ENCODE results near the gene MYH3. TPM values are rescaled to one million over a fixed set of nuclear protein-coding genes. Genes with fewer than 3 reads are reported as not detected.

Gene MYH3
- total RNA-seq, 4 donors from 2014 or later, result 0.82 to 4.0 (median 2.4) TPM

DNA sequence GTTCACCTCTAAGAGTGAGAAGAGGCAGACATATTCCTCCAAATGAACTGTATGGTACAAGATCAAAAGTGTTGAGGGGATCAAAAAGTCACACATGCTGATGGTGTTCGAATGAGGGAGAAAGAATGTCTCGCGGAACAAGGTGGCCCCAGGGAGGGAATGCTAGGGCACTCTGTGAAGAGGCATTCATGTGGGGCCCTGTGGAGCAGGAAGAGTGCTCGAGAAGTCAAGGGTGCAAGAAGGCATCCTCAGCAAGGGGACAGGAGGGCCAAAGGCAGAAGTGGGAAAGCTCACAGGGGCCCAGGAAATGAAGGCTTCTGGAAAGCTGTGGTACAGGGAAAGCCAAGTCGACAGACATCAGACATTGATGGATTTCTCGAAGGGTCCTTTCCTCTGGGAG, 6.1 kb upstream of the MYH3 start:
- TF ChIP-seq CTCF (IDR thresholded peaks at IDR 0.05; ENCODE audit: low read depth), result no peak

DNA sequence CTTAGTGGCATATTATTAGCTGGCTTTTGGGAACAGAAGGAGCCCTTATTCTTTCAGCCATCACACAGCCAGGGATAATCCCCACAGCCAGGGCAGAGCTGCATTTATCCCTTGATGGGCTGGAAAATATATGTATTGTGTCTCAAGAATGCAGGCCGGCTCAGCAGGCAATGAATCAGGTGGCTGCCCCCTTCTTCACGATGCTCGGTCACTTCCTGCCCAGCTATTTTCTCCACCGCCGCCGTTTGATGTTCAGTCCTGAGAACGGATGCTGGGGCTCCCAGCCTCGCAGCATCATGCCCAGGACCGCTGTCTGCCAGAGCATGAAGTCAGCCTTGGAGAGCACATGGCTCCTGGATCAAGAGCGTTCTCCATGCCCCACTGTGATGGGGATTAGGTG, 4.3 kb upstream of the MYH3 start:
- TF ChIP-seq CTCF (IDR thresholded peaks at IDR 0.05; ENCODE audit: low read depth), result no peak

GRCh38 chr17:10657879-10658278, 770 bp upstream of the MYH3 start:
- TF ChIP-seq CTCF (IDR thresholded peaks at IDR 0.05; ENCODE audit: low read depth), result no peak

DNA sequence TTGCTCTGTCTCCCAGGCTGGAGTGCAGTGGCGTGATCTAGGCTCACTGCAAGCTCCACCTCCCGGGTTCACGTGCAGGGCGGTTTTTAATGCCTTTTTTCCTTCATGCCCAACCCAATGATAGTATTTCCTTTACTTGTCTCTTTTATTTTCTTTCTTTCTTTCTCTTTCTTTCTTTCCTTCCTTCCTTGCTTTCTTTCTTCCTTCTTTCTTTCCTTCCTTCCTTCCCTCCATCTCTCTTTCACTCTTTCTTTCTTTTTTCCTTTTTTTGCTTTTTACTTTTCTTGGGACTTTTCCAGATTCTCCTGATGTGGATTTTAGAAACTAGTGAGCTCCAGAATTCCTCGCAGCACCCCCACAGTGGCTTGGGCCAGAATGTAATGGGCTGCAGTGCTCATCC, 3.1 kb downstream of the MYH3 start:
- TF ChIP-seq CTCF (IDR thresholded peaks at IDR 0.05; ENCODE audit: low read depth), result no peak

DNA sequence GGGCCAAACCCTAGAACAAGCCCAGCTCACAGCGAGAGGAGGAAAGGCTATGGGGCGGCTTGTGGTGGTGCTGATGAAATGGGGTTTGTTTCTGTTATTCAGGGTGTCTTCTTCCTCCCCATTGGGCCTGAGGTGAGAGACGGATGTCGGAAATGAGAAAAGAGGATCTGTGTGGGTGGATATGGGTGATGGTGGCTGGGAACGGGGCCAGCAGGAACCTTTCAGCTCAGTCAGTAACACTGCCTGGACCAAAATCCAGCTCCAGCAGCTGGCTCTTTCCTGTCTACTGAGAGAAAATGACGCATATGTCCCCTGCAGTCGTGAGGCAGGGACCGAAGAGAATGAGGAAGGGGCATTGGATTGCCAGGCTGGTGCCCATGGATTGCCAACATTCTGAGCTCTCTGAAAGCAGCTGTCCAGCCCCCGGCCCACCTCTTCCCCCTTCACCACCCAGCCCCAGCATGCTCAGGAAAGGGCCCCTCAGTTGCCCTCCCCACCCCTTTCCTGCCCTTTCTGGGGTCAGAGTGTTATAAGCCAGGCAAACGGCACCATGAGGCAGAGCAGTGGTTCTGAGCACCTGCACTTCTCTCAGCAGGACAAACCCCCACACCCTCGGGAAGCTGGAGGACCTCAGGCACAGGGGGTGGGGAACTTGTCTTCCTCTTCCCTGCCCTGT, 4.0 kb downstream of the MYH3 start:
- TF ChIP-seq CTCF (IDR thresholded peaks at IDR 0.05; ENCODE audit: low read depth), result no peak

DNA sequence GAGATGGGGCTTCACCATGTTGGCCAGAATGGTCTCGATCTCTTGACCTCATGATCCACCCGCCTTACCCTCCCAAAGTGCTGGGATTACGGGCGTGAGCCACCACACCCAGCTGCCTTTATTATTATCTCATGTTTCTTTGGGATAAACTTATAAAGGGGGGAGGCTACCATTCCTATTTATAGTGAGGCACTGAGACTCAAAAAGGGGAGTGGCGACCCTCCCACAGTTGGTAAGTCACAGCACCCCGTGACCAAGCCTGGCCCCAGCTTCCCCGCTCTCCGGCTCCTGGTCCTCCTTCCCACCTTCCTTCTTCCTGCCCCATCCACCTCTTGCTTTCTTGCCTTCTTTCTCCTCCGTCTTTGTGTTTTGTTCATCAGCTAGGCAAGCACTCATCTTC, 5.2 kb downstream of the MYH3 start:
- no peak for TF ChIP-seq CTCF (IDR thresholded peaks at IDR 0.05; ENCODE audit: low read depth)

DNA sequence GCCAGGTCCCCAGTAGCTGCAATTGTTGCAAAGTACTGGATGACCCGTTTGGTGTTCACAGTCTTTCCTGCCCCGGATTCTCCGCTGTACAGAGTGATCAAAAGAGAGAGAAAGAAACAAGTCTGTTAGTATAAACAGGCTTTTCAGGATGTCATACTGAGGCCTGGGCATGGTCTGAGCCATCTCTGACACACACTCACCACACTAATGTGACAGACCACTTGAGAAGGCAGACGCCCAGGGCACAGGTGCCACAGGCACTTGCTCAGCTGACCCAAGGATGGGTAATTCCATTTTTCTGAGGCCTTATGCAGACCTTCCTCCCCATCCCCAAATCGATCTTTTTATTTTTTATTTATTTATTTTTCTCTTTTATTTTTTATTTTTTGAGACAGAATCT, 7.5 kb downstream of the MYH3 start:
- TF ChIP-seq CTCF (IDR thresholded peaks at IDR 0.05; ENCODE audit: low read depth), result no peak

Measured in subcutaneous adipose tissue (tissue), 4 donors.